ENCODE results near the gene CSTPP1.

The CSTPP1 gene

GRCh38 chr11:47121056-47121455 is 184.5 kb downstream of the CSTPP1 start:
- no peak for DNase-seq (ENCODE audit: low read depth)
- TF ChIP-seq CTCF (conservative IDR thresholded peaks at IDR 0.05; ENCODE audit: low read length) = no peak
- H3K4me3 ChIP-seq (ENCODE audit: low read length) = no peak overlapping the region

DNA sequence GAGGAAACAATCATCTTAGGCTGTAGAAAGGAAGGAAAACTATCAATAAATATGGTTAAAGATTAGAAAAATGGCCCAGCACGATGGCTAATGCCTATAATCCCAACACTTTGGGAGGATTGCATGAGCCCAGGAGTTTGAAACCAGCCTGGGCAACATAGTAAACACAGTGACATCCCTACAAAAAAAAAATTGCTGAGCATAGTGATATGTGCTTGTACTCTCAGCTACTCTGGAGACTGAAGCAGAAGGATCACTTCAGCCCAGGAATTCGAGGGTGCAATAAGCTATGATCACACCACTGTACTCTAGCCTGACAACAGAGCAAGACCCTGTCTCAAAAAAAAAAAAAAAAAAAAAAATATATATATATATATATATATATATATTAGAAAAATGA is 185.2 kb downstream of the CSTPP1 start:
- no peak overlapping the region for H3K4me3 ChIP-seq (ENCODE audit: low read length)
- no peak for DNase-seq (ENCODE audit: low read depth)
- no peak for TF ChIP-seq CTCF (conservative IDR thresholded peaks at IDR 0.05; ENCODE audit: low read length)

- TF ChIP-seq CTCF (conservative IDR thresholded peaks at IDR 0.05; ENCODE audit: low read length) = no peak
- peak; percentile 37 for DNase-seq (ENCODE audit: low read depth)
- no peak overlapping the region for H3K4me3 ChIP-seq (ENCODE audit: low read length)
Observed at GRCh38 chr11:47123094-47123493, 186.5 kb downstream of the CSTPP1 start.

DNA sequence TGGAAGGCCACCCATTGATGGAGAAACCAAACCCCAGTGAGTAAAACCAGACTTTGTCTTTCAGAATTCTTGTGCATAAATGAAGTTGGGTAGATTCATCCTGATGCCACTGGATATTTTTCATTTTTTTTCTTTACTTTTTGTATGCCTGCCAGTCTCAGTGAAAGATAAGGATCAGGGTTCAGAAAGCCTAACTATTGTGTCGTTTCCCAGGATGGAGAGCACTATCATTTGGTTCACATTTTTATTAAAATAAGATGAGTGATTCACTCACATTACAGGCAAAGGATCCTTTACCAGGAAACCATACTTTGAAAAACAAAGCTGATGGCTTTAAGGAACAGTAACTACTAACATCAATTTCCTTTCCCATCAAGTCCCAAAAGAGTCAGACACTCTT is 188.1 kb downstream of the CSTPP1 start:
- no peak overlapping the region for H3K4me3 ChIP-seq (ENCODE audit: low read length)
- DNase-seq (ENCODE audit: low read depth) = no peak
- TF ChIP-seq CTCF (conservative IDR thresholded peaks at IDR 0.05; ENCODE audit: low read length) = no peak

DNA sequence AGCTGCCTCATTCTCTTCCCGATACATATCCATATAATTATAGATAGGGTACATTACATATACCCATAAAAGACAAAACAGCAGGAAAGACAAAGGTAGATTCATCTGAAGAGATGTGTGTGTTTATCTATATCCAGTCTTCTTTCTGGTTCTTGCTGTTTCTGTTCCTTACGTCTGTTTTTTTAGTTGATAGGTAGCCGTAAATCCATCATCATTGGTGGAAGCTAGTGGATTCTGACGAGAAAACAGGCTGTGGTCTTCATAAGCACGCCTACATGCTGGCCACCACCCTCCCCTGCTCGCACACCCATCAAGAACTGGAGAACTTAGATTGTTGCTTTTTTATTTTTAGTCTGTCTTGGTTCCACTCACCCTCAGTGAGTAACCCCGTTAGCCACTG is 188.5 kb downstream of the CSTPP1 start:
- no peak for TF ChIP-seq CTCF (conservative IDR thresholded peaks at IDR 0.05; ENCODE audit: low read length)
- no peak overlapping the region for H3K4me3 ChIP-seq (ENCODE audit: low read length)
- no peak for DNase-seq (ENCODE audit: low read depth)

GRCh38 chr11:47127213-47127612 is 190.7 kb downstream of the CSTPP1 start:
- DNase-seq (ENCODE audit: low read depth) = no peak
- TF ChIP-seq CTCF (conservative IDR thresholded peaks at IDR 0.05; ENCODE audit: low read length) = no peak
- H3K4me3 ChIP-seq (ENCODE audit: low read length) = no peak overlapping the region

DNA sequence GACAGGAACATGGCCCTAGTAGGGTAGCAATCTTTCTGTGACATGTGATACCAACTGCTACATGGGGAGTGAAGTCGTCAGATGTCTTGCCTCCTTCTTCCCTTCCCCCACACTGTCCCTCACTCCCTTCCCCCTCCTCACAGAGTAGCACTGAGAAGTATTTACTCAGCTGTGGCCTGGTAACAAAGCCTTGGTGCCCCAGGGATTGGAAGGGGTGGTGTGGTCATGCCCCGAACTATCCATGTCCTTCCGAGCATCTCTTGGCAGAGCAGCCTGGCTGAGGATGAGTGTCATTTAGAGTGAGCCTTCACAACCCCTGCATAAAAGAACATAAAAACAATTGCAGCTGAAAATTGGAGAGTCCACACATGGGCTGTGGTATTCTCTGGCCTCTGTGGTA is 194.0 kb downstream of the CSTPP1 start:
- DNase-seq (ENCODE audit: low read depth) = no peak
- no peak for TF ChIP-seq CTCF (conservative IDR thresholded peaks at IDR 0.05; ENCODE audit: low read length)
- H3K4me3 ChIP-seq (ENCODE audit: low read length) = no peak overlapping the region

All from AG10803 (cell line).